ENCODE measurements around the gene FBXW7. TPM values are rescaled to one million over a fixed set of nuclear protein-coding genes. Genes with fewer than 3 reads are reported as not detected.
A peak's percentile ranks its signal among the peaks of the same experiment; 100 is the strongest.

FBXW7 gene
- total and polyA plus RNA-seq, 2 experiments from 2014 or later: 16.2 to 43.5 TPM

- no peak overlapping the region for H3K4me3 ChIP-seq
- no peak overlapping the region for H2AFZ ChIP-seq
- H3K9me2 ChIP-seq (replicated peaks; ENCODE audit: insufficient read depth): no peaks in the 10 kb centered on the region
- H3K4me2 ChIP-seq: no peak overlapping the region
- H3K79me2 ChIP-seq: peaks cover 75% of the 10 kb centered on the region
- peaks cover 7% of the 10 kb centered on the region for H3K4me1 ChIP-seq (ENCODE audit: insufficient read depth)
- H3K36me3 ChIP-seq (replicated peaks; ENCODE audit: insufficient read depth, low read depth): no peaks in the 10 kb centered on the region
- no peak overlapping the region for H3K27ac ChIP-seq
- DNase-seq (ENCODE audit: low spot score): no peak
- WGBS (ENCODE audit: low lambda C conversion rate, missing lambda C conversion rate): 73% methylated on average over 2 of the region's 2 CpGs
- no peaks in the 10 kb centered on the region for H3K9me3 ChIP-seq (ENCODE audit: low read depth)
- no peaks in the 10 kb centered on the region for H4K20me1 ChIP-seq (ENCODE audit: insufficient read depth, poor library complexity, severe bottlenecking)
- TF ChIP-seq EZH2 (IDR thresholded peaks at IDR 0.05; ENCODE audit: borderline replicate concordance) (no peak), EZH2phosphoT487 (IDR thresholded peaks at IDR 0.05; ENCODE audit: low read depth, severe bottlenecking, unreplicated experiment) (no peak), CTCF (IDR thresholded peaks at IDR 0.05; ENCODE audit: poor library complexity) (no peak)
- H3K27me3 ChIP-seq: no peaks in the 10 kb centered on the region
Observed at GRCh38 chr4:152462047-152462446, 73.8 kb downstream of the FBXW7 start.

DNA sequence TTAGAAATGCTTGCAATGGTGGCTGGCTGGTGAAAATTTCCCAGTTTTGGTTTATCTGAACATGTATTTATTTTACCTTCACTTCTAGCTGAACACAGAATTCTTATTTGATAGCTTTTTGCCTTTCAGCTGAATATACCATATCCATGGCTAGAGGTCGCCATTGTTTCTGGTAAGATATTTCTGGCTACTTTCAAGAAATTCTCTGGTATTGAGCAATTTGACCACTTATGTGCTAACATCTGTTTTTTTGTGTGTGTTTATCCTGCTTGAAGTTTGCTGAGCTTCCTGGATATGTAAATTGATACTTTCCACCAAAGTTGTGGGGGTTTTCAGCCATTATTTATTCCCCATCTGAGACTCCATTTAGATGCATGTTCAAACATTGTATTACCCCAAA is 75.4 kb downstream of the FBXW7 start:
- peaks cover 78% of the 10 kb centered on the region for H3K79me2 ChIP-seq

DNA sequence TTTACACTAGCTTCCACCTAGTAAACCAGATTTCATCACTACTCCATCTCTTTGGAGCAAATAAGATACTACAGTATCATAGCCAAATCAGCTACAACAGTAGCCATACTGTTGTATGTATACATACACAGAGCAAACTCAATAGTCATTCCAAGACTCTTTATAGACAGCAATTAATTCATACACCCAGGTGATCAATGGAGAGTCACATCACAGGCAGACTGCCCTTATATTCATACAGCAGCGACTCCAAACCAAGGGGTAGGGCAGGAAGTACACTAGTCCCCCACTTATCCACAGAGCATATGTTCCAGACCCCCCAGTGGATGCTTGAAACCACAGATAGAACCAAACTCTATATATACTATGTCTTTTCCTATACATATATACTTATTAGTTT is 76.6 kb downstream of the FBXW7 start:
- no peak overlapping the region for H3K27ac ChIP-seq
- H3K4me3 ChIP-seq: no peak overlapping the region
- no peaks in the 10 kb centered on the region for H4K20me1 ChIP-seq (ENCODE audit: insufficient read depth, poor library complexity, severe bottlenecking)
- no peaks in the 10 kb centered on the region for H3K9me3 ChIP-seq (ENCODE audit: low read depth)
- H3K9me2 ChIP-seq (replicated peaks; ENCODE audit: insufficient read depth): no peaks in the 10 kb centered on the region
- peaks cover 72% of the 10 kb centered on the region for H3K79me2 ChIP-seq
- peaks cover 7% of the 10 kb centered on the region for H3K4me1 ChIP-seq (ENCODE audit: insufficient read depth)
- H3K27me3 ChIP-seq: no peaks in the 10 kb centered on the region
- no peaks in the 10 kb centered on the region for H3K36me3 ChIP-seq (replicated peaks; ENCODE audit: insufficient read depth, low read depth)
- WGBS (ENCODE audit: low lambda C conversion rate, missing lambda C conversion rate): 100% methylated on average over 1 of the region's 1 CpG
- no peak overlapping the region for H2AFZ ChIP-seq
- no peak overlapping the region for H3K4me2 ChIP-seq
- no peak for DNase-seq (ENCODE audit: low spot score)
- TF ChIP-seq EZH2 (IDR thresholded peaks at IDR 0.05; ENCODE audit: borderline replicate concordance) (no peak), CTCF (IDR thresholded peaks at IDR 0.05; ENCODE audit: poor library complexity) (no peak), EZH2phosphoT487 (IDR thresholded peaks at IDR 0.05; ENCODE audit: low read depth, severe bottlenecking, unreplicated experiment) (no peak)

More for the DNA sequence above, 75.4 kb downstream of the FBXW7 start:
- Histone ChIP-seq H3K9me3 (ENCODE audit: low read depth) (no peaks in the 10 kb centered on the region), H3K4me1 (ENCODE audit: insufficient read depth) (peaks cover 7% of the 10 kb centered on the region), H3K4me3 (no peak overlapping the region), H3K27ac (no peak overlapping the region), H3K4me2 (no peak overlapping the region), H4K20me1 (ENCODE audit: insufficient read depth, poor library complexity, severe bottlenecking) (no peaks in the 10 kb centered on the region), H3K36me3 (replicated peaks; ENCODE audit: insufficient read depth, low read depth) (no peaks in the 10 kb centered on the region), H3K9me2 (replicated peaks; ENCODE audit: insufficient read depth) (no peaks in the 10 kb centered on the region), H2AFZ (no peak overlapping the region), H3K27me3 (no peaks in the 10 kb centered on the region)
- peak; percentile 19 for DNase-seq (ENCODE audit: low spot score)
- whole genome bisulfite sequencing (ENCODE audit: low lambda C conversion rate, missing lambda C conversion rate): 88% methylated on average over 1 of the region's 1 CpG
- TF ChIP-seq EZH2phosphoT487 (IDR thresholded peaks at IDR 0.05; ENCODE audit: low read depth, severe bottlenecking, unreplicated experiment) (no peak), CTCF (IDR thresholded peaks at IDR 0.05; ENCODE audit: poor library complexity) (peak; percentile 30)

DNA sequence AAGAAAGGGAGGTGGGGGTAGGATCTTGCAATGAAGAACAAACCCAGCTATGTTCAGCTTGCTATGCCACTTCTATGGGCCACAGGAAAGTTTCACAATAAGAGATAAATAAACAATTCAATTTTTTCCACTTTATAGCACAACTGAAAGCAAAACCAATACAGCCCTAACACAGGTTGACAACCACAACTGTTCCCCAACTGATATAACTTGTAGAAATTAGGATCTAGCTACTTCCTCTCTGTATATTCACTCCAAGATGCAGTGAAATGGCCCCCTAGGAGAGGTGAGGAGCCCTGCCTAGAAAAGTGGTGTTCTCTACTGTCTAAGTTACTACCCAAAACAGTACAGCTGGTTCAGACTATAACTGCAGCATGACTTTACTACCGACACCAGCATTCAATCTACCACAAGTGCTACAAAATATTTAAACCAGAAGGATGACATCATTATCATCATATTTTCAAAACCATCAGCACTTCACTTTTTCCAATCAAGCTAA is 77.0 kb downstream of the FBXW7 start:
- TF ChIP-seq EZH2 (IDR thresholded peaks at IDR 0.05; ENCODE audit: borderline replicate concordance): no peak
- TF ChIP-seq CTCF (IDR thresholded peaks at IDR 0.05; ENCODE audit: poor library complexity): no peak
- no peak for TF ChIP-seq EZH2phosphoT487 (IDR thresholded peaks at IDR 0.05; ENCODE audit: low read depth, severe bottlenecking, unreplicated experiment)
- peaks cover 5% of the 10 kb centered on the region for H3K4me1 ChIP-seq (ENCODE audit: insufficient read depth)
- no peak overlapping the region for H3K4me3 ChIP-seq
- DNase-seq (ENCODE audit: low spot score): no peak
- WGBS (ENCODE audit: low lambda C conversion rate, missing lambda C conversion rate): 96% methylated on average over 1 of the region's 1 CpG
- no peak overlapping the region for H2AFZ ChIP-seq
- H4K20me1 ChIP-seq (ENCODE audit: insufficient read depth, poor library complexity, severe bottlenecking): no peaks in the 10 kb centered on the region
- H3K27me3 ChIP-seq: no peaks in the 10 kb centered on the region
- H3K36me3 ChIP-seq (replicated peaks; ENCODE audit: insufficient read depth, low read depth): no peaks in the 10 kb centered on the region
- no peaks in the 10 kb centered on the region for H3K9me2 ChIP-seq (replicated peaks; ENCODE audit: insufficient read depth)
- H3K9me3 ChIP-seq (ENCODE audit: low read depth): no peaks in the 10 kb centered on the region
- peaks cover 72% of the 10 kb centered on the region for H3K79me2 ChIP-seq
- H3K4me2 ChIP-seq: no peak overlapping the region
- H3K27ac ChIP-seq: no peak overlapping the region

Data from hepatocyte (in vitro differentiated cells).